NAMALWA (cell line): ENCODE measurements around the gene WDR44.

Source experiments
- DNase-seq: peaks from one replicate; pipeline ENCODE4 v3.0.0-alpha.2; 2015; ENCODE audit warnings: low spot score

Gene WDR44

GRCh38 chrX:118356154-118356701 is 10.3 kb downstream of the WDR44 start:
- no peak for DNase-seq

GRCh38 chrX:118360429-118361125 is 14.7 kb downstream of the WDR44 start:
- no peak for DNase-seq

- DNase-seq = no peak
Observed at GRCh38 chrX:118364261-118364660, 18.4 kb downstream of the WDR44 start.

GRCh38 chrX:118367338-118367737 is 21.4 kb downstream of the WDR44 start:
- DNase-seq = no peak

GRCh38 chrX:118368398-118368797 is 22.5 kb downstream of the WDR44 start:
- DNase-seq = no peak

- no peak for DNase-seq
Observed at GRCh38 chrX:118370921-118371624, 25.2 kb downstream of the WDR44 start.

GRCh38 chrX:118373538-118373937 is 27.6 kb downstream of the WDR44 start:
- DNase-seq = no peak

- DNase-seq = no peak
Observed at GRCh38 chrX:118383120-118383519, 37.2 kb downstream of the WDR44 start.

GRCh38 chrX:118392716-118393115 is 46.8 kb downstream of the WDR44 start:
- no peak for DNase-seq

- no peak for DNase-seq
Observed at GRCh38 chrX:118396113-118396512, 50.2 kb downstream of the WDR44 start.

- DNase-seq = no peak
Observed at GRCh38 chrX:118418811-118419251, 72.9 kb downstream of the WDR44 start.

- DNase-seq = peak; percentile 1
Observed at GRCh38 chrX:118420462-118420861, 74.6 kb downstream of the WDR44 start.

- no peak for DNase-seq
Observed at GRCh38 chrX:118423558-118423957, 77.7 kb downstream of the WDR44 start.

- no peak for DNase-seq
Observed at GRCh38 chrX:118432799-118433198, 86.9 kb downstream of the WDR44 start.

- no peak for DNase-seq
Observed at GRCh38 chrX:118437283-118437682, 91.4 kb downstream of the WDR44 start.

- DNase-seq = no peak
Observed at GRCh38 chrX:118448273-118448783, 102.4 kb downstream of the WDR44 start.

GRCh38 chrX:118455013-118455412 is 109.1 kb downstream of the WDR44 start:
- DNase-seq = no peak

- DNase-seq = peak; percentile 52
Observed at GRCh38 chrX:118459494-118459893, 113.6 kb downstream of the WDR44 start.

GRCh38 chrX:118464501-118464900 is 118.6 kb downstream of the WDR44 start:
- DNase-seq = no peak

GRCh38 chrX:118468122-118468521 is 122.2 kb downstream of the WDR44 start:
- DNase-seq = no peak

- peak; percentile 14 for DNase-seq
Observed at GRCh38 chrX:118470721-118471347, 124.9 kb downstream of the WDR44 start.

GRCh38 chrX:118474586-118474985 is 128.7 kb downstream of the WDR44 start:
- no peak for DNase-seq

- DNase-seq = no peak
Observed at GRCh38 chrX:118475903-118476302, 130.0 kb downstream of the WDR44 start.
